NCI-H2107 treated with DMSO at 0.1 percent for 48 hours (cell line): ENCODE measurements around the gene DPEP1.
A peak's percentile ranks its signal among the peaks of the same experiment; 100 is the strongest.

Source experiments
- DNase-seq: peaks from one replicate; lab custom pipeline; 2025; ENCODE audit not compliant: unreplicated experiment; lab: John Stamatoyannopoulos, UW

Gene DPEP1

DNA sequence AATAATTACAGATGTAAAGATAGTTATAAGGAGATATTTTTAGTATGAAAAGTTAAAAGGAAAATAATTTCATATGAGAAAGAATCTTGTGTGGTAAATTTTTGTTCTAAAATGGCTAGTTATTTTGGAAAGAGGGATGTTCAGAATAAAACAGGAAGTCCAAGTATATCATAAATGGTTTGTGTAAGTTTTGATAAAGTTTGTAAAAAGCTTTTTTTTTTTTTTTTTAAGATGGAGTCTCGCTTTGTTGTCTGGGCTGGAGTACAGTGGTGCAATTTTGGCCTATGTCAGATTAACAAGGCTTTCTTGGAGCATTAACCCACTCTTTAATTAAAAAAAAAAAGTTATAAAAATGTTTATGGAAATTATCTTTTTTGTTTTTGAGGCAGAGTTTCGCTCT lies 64.8 kb downstream of the DPEP1 start:
- no peak for DNase-seq

DNA sequence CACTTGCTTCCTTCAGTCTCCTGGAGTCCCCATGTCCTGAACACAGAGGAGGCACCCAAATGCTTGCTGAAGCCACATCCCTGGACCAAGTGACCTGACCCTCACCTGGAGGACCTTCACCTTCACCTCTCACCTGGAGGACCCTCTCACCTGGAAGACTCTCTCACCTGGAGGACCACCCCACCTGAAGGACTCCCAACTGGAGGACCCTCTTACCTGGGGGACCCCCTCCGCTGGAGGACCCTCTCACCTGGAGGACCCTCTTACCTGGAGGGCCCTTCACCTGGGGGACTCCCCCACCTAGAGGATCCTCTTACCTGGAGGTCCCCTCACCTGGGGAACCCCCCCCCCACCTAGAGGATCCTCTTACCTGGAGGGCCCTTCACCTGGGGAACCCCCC lies 72.5 kb downstream of the DPEP1 start:
- no peak for DNase-seq

DNA sequence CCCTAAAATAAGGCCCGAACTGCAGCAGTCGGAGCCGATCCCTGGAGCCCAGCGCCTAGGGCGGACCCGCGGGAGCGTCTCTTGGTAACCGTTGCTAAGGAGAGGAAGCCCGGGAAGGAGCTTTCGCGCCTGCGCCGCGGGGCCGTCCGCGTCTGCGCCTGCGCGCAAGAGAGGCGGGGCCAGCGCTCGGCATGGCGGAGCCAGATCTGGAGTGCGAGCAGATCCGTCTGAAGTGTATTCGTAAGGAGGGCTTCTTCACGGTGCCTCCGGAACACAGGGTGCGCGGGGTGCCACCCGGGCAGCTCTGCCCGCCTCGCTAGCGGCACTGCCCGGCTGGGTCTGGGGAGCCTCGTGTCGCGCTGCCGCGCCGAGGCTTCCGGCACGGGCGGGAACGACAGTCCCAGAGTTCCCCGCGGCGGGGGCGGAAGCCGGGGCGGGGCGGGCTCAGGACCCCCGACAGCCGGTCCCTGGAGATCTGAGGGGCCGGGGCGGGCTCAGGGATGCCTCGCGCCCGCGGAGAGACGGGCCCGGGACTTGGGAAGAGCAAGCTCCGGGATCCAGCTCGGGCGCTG lies 73.2 kb downstream of the DPEP1 start, which contains the start of gene CDK10:
Gene CDK10 (plus strand): TSS at position 170 of the 572 bp plus-strand sequence. CDS start 22 bp downstream, at position 192.
- peak; percentile 67 for DNase-seq

DNA sequence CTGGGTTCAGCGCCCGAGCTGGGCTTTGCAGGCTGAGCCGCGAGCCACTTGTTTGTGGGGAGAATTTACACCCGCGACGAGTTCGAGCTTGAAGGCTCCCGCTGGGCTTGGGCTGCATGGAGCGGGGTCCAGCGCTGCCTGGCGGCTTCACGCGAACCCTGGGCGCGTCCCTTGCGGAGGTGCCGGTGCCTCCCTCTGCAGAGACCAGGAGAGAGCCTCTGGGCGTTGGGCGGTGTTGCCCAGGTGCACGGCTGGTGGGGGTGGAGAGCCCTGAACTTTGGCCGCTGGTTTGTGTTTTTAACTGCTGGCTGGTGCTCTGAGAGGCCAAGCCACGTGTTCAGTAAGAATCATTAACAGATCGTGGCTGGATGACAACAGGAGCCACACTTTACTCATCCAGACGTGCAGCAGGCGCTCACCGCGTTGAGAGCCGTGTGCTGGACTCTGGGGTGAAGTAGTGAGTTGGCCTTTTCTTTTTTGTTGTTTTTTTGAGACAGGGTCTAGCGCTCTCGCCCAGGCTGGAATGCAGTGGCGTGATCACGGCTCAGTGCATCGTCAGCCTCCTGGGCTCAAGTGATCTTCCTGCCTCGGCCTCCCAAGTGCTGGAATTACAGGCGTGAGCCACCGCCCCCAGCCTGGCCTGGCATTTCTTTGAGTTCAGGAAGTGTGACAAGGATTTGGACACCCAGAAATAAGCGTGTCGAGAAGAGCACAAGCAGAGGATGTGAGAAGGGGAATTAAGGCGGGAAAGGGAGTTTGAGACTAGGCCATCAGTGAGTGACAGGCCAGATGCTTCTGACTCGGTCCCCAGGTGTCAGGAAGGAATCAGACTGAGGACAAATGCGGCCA lies 73.9 kb downstream of the DPEP1 start:
- DNase-seq = peak; percentile 4
